NT2/D1 (cell line): ENCODE results near the gene DSE.

ENCODE experiments used
- YY1 ChIP-seq: IDR thresholded peaks from 2 replicates; pipeline ENCODE4 v1.6.1; 2011; ENCODE audit not compliant: insufficient read length, insufficient read depth
- ZNF274 ChIP-seq: IDR thresholded peaks from 2 replicates; pipeline ENCODE4 v1.6.1; 2011; ENCODE audit warnings: mild to moderate bottlenecking, low read depth, low read length

DNA sequence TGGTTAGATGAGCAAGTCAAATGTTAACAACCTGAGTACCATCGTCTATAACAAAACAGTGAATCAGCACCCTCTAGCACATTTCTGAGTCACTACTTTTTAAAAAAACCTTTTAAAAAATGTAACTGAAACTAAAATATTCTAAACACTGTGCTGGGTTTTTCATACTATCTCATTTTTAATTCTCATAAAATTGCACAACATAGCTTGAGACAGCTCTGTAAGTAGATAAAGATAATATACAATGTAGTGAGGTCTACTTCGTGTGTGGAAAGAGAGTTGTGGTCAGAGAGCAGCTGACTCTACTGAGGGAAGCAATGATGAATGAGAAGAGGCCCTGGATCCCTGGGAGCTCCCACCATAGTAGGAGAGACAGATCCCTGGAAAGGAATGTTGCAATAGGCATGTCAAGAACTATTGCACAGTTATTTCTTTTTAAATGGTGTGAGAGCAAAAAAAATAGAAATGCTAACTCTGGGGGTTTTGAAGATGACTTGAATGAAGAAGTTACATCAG, 76.8 kb downstream of the DSE start:
- TF ChIP-seq YY1 (no peak), ZNF274 (no peak)
